ENCODE data around the gene C22orf23. TPM values are rescaled to one million over a fixed set of nuclear protein-coding genes. Genes with fewer than 3 reads are reported as not detected.

C22orf23 gene
- total and polyA plus RNA-seq, 2 of the 13 experiments (the other 11 are each of a cell fraction or from before 2014, with no cell fraction given) = 0.21 to 0.24 TPM

- no peak for ATAC-seq
- H3K4me3 ChIP-seq (replicated peaks in 1 of 3; ENCODE audit: insufficient read depth in 1 of 3, low read depth in 2 of 3, low read length in 3 of 3) = no peak overlapping the region
- ChIA-PET CTCF (ENCODE audit: low intra/inter-chr PET ratio, low total read pairs) (no interaction called here), POLR2A (no interaction called here)
- no peak overlapping the region for H3K27ac ChIP-seq (ENCODE audit: extremely low read length, insufficient read depth, low read length)
- no peak overlapping the region for H2AFZ ChIP-seq (ENCODE audit: low read length)
- no peak for FAIRE-seq
- no peaks in the 10 kb centered on the region for H4K20me1 ChIP-seq (ENCODE audit: insufficient read depth, low read length)
- no peak overlapping the region for H3K9ac ChIP-seq (ENCODE audit: insufficient read depth, low read depth, low read length)
- TF ChIP-seq SPEN (CRISPR knock-in tag; IDR thresholded peaks at IDR 0.05; ENCODE audit: low read depth) (no peak), GATAD1 (CRISPR knock-in tag; IDR thresholded peaks at IDR 0.05) (no peak), ZNF205 (CRISPR knock-in tag; IDR thresholded peaks at IDR 0.05) (no peak), ZNF3 (CRISPR knock-in tag; IDR thresholded peaks at IDR 0.05) (no peak), ELF4 (CRISPR knock-in tag; IDR thresholded peaks at IDR 0.05; ENCODE audit: borderline replicate concordance) (no peak), THAP9 (CRISPR knock-in tag; IDR thresholded peaks at IDR 0.05; ENCODE audit: borderline replicate concordance) (no peak), KDM2A (CRISPR knock-in tag; IDR thresholded peaks at IDR 0.05; ENCODE audit: borderline replicate concordance, low read depth) (no peak), GPBP1L1 (CRISPR knock-in tag; IDR thresholded peaks at IDR 0.05) (no peak), ZNF569 (CRISPR knock-in tag; IDR thresholded peaks at IDR 0.05; ENCODE audit: borderline replicate concordance) (no peak), ZBTB1 (CRISPR knock-in tag; IDR thresholded peaks at IDR 0.05; ENCODE audit: borderline replicate concordance) (no peak), IRF2 (CRISPR knock-in tag; IDR thresholded peaks at IDR 0.05) (no peak), CENPT (CRISPR knock-in tag; IDR thresholded peaks at IDR 0.05; ENCODE audit: low read depth) (no peak), REXO4 (CRISPR knock-in tag; IDR thresholded peaks at IDR 0.05; ENCODE audit: borderline replicate concordance) (no peak), ZNF546 (CRISPR knock-in tag; conservative IDR thresholded peaks at IDR 0.05) (no peak), HNF4A (CRISPR knock-in tag; IDR thresholded peaks at IDR 0.05) (no peak), ZNF740 (CRISPR knock-in tag; IDR thresholded peaks at IDR 0.05) (no peak), ZMAT3 (CRISPR knock-in tag; conservative IDR thresholded peaks at IDR 0.05) (no peak), EZH2 (conservative IDR thresholded peaks at IDR 0.05; ENCODE audit: low read depth, low read length) (no peak)
- TF ChIP-seq, protein P1, sequence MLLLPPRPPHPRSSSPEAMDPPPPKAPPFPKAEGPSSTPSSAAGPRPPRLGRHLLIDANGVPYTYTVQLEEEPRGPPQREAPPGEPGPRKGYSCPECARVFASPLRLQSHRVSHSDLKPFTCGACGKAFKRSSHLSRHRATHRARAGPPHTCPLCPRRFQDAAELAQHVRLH (CRISPR knock-in tag; IDR thresholded peaks at IDR 0.05; ENCODE audit: borderline replicate concordance, low read depth) = no peak
- H3K9me3 ChIP-seq (ENCODE audit: low read length) = no peaks in the 10 kb centered on the region
- WGBS (ENCODE audit: low lambda C conversion rate) = no CpG with 5 or more reads among the region's 5 CpGs
- DNase-seq (ENCODE audit: low spot score) = no peak
- no TSS peak for BruUV-seq (replicated peaks)
- H3K4me1 ChIP-seq (ENCODE audit: insufficient read depth, low read length) = peaks cover 13% of the 10 kb centered on the region
- in situ Hi-C loops (cut with HindIII; ENCODE audit: extremely low pct_ligation_motif_present, low pct_unique_long_range_greater_than_20kb) (no loop called here), intact Hi-C loops (cut with micrococcal nuclease; ENCODE audit: unreplicated experiment) (no loop called here)
- H3K4me2 ChIP-seq (ENCODE audit: low read depth, low read length) = no peak overlapping the region
- H3K79me2 ChIP-seq (ENCODE audit: insufficient read depth, low read length) = no peaks in the 10 kb centered on the region
- H3K27me3 ChIP-seq (ENCODE audit: control insufficient read depth in 1 of 2, insufficient read depth in 2 of 2, low read length in 2 of 2) = no peaks in the 10 kb centered on the region
- H3K36me3 ChIP-seq (replicated peaks in 1 of 2; ENCODE audit: control insufficient read depth in 1 of 2, insufficient read depth in 2 of 2, low read length in 2 of 2) = peaks cover 25 to 37% of the 10 kb centered on the region in 2 experiments; a peak in 4 of 5 replicates
Measured at GRCh38 chr22:37929390-37929789, 24.0 kb downstream of the C22orf23 start.

Data from HepG2 (cell line).